SK-N-SH (cell line): ENCODE results near the gene CRISPLD2. TPM values are rescaled to one million over a fixed set of nuclear protein-coding genes. Genes with fewer than 3 reads are reported as not detected.

ENCODE experiments used
- CTCF ChIA-PET: fragments of 300-600, 350-600 bp; formaldehyde crosslinking; extraction: SDS; loops from one replicate; lab custom pipeline; 2021; lab: Yijun Ruan, JAX
- POLR2A ChIA-PET: fragments of 350-600 bp; sonication (Branson Sonifier 250); formaldehyde crosslinking; extraction: SDS; loops from one replicate; lab custom pipeline; 2020; ENCODE audit warnings: antibody characterized with exemption, inconsistent platforms; lab: Yijun Ruan, JAX
- DNase-seq: peaks from one replicate; pipeline ENCODE4 v3.0.0; 2012
- H2AFZ ChIP-seq: fragments of 200-600 bp; sonication (generic); 2 replicates; pipeline ENCODE4 v1.8.1; 2016; ENCODE audit warnings: antibody characterized with exemption, mild to moderate bottlenecking, low read depth
- H3F3A ChIP-seq: fragments of 200-600 bp; sonication (generic); replicated peaks from 2 replicates; pipeline ENCODE3; 2016; ENCODE audit warnings: antibody characterized with exemption, mild to moderate bottlenecking; ENCODE audit not compliant: insufficient read depth
- H3K27ac ChIP-seq, 2 experiments: fragments of 200-500 bp in 1 of 2; fragments of 200-600 bp in 1 of 2; sonication (Bioruptor generic) in 1 of 2; sonication (generic), shearing (Covaris generic) in 1 of 2; 2 replicates each; pipeline versions ENCODE4 v1.5.1 to v1.6.1; 2014 to 2016; ENCODE audit warnings: low read depth in 2 of 2, inconsistent platforms in 1 of 2, low read length in 1 of 2, mild to moderate bottlenecking in 1 of 2, mixed read lengths in 1 of 2
- H3K27me3 ChIP-seq: fragments of 200-600 bp; sonication (generic), shearing (Covaris generic); 2 replicates; pipeline ENCODE4 v1.6.1; 2016; ENCODE audit warnings: mixed run types; ENCODE audit not compliant: insufficient read depth
- H3K36me3 ChIP-seq, 2 experiments: fragments of 200-500 bp in 1 of 2; fragments of 200-600 bp in 1 of 2; sonication (Bioruptor generic) in 1 of 2; sonication (generic) in 1 of 2; replicated peaks in 1 of 2; 2 replicates each; pipeline versions ENCODE3 to v1.5.1; 2014 to 2016; ENCODE audit warnings: low read length in 1 of 2, mild to moderate bottlenecking in 1 of 2; ENCODE audit not compliant: insufficient read depth in 2 of 2, control insufficient read depth in 1 of 2
- H3K4me1 ChIP-seq, 2 experiments: fragments of 200-500 bp in 1 of 2; fragments of 200-600 bp in 1 of 2; sonication (Bioruptor generic) in 1 of 2; sonication (generic), shearing (Covaris generic) in 1 of 2; 2 replicates each; pipeline versions ENCODE4 v1.5.1 to v1.6.1; 2014 to 2016; ENCODE audit warnings: low read depth in 1 of 2, low read length in 1 of 2, mixed run types in 1 of 2; ENCODE audit not compliant: insufficient read depth in 2 of 2, control insufficient read depth in 1 of 2
- H3K4me2 ChIP-seq: fragments of 200-600 bp; sonication (generic), shearing (Covaris generic); 2 replicates; pipeline ENCODE4 v1.6.1; 2017; ENCODE audit warnings: mixed run types
- H3K4me3 ChIP-seq, 2 experiments: fragments of 200-500 bp in 1 of 2; fragments of 200-600 bp in 1 of 2; sonication (Bioruptor generic) in 1 of 2; sonication (generic), shearing (Covaris generic) in 1 of 2; 2 replicates each; pipeline versions ENCODE4 v1.5.1 to v1.8.1; 2014 to 2016; ENCODE audit warnings: low read depth in 2 of 2, inconsistent platforms in 1 of 2, low read length in 1 of 2, mild to moderate bottlenecking in 1 of 2, mixed read lengths in 1 of 2, moderate library complexity in 1 of 2
- H3K79me2 ChIP-seq: fragments of 200-600 bp; sonication (generic); 2 replicates; pipeline ENCODE4 v1.8.1; 2017; ENCODE audit warnings: mild to moderate bottlenecking; ENCODE audit not compliant: insufficient read depth
- H3K9ac ChIP-seq: fragments of 200-600 bp; sonication (generic); 2 replicates; pipeline ENCODE4 v1.6.1; 2017; ENCODE audit warnings: mixed run types
- H3K9me2 ChIP-seq: fragments of 200-600 bp; sonication (generic); 2 replicates; pipeline ENCODE4 v1.6.1; 2017; ENCODE audit warnings: mixed run types
- H3K9me3 ChIP-seq: fragments of 200-600 bp; sonication (generic); 2 replicates; pipeline ENCODE4 v1.6.1; 2017; ENCODE audit warnings: mixed run types, mild to moderate bottlenecking, moderate library complexity
- H4K20me1 ChIP-seq: fragments of 200-600 bp; sonication (generic); 2 replicates; pipeline ENCODE4 v1.6.1; 2017; ENCODE audit warnings: mild to moderate bottlenecking, mixed run types; ENCODE audit not compliant: insufficient read depth
- EP300 ChIP-seq, 2 experiments: IDR thresholded peaks; 2 replicates each; pipeline versions ENCODE4 v1.4.0 to v1.6.1; 2012; ENCODE audit warnings: borderline replicate concordance in 1 of 2, low read depth in 1 of 2, low read length in 1 of 2
- GATA2 ChIP-seq: sonication (generic); formaldehyde crosslinking; IDR thresholded peaks from 2 replicates; pipeline ENCODE4 v1.5.0; 2020; ENCODE audit warnings: mild to moderate bottlenecking, missing genetic modification reagents
- JUND ChIP-seq: IDR thresholded peaks from 2 replicates; pipeline ENCODE4 v1.4.0; 2012
- MXI1 ChIP-seq: IDR thresholded peaks from 2 replicates; pipeline ENCODE4 v1.6.1; 2012; ENCODE audit warnings: mild to moderate bottlenecking, low read depth, low read length, improper control_type of control experiment
- NFIC ChIP-seq: IDR thresholded peaks from 2 replicates; pipeline ENCODE4 v1.4.0; 2012; ENCODE audit warnings: borderline replicate concordance
- NRF1 ChIP-seq: IDR thresholded peaks from 2 replicates; pipeline ENCODE4 v1.6.1; 2012; ENCODE audit warnings: low read depth, mild to moderate bottlenecking, low read length
- PBX3 ChIP-seq: IDR thresholded peaks from 2 replicates; pipeline ENCODE4; 2012
- POLR2AphosphoS5 ChIP-seq: IDR thresholded peaks from 2 replicates; pipeline ENCODE4 v1.6.1; 2012; ENCODE audit warnings: low read depth, low read length
- RAD21 ChIP-seq: IDR thresholded peaks from 2 replicates; pipeline ENCODE4 v1.6.1; 2012; ENCODE audit warnings: mild to moderate bottlenecking, low read length
- RCOR1 ChIP-seq: fragments of 150-350 bp; IDR thresholded peaks from 2 replicates; pipeline ENCODE4 v1.6.1; 2017; ENCODE audit warnings: antibody characterized with exemption, low read length
- REST ChIP-seq: IDR thresholded peaks from 2 replicates; pipeline ENCODE4 v1.6.1; 2012; ENCODE audit warnings: mild to moderate bottlenecking, low read depth, low read length, moderate library complexity
- RFX5 ChIP-seq: IDR thresholded peaks from 2 replicates; pipeline ENCODE4 v1.6.1; 2012; ENCODE audit warnings: mild to moderate bottlenecking, improper control_type of control experiment, low read length
- RXRA ChIP-seq: IDR thresholded peaks from 2 replicates; pipeline ENCODE4 v1.4.0; 2012; ENCODE audit warnings: low read depth, mild to moderate bottlenecking, borderline replicate concordance
- SIN3A ChIP-seq: IDR thresholded peaks from 2 replicates; pipeline ENCODE4 v1.6.1; 2012; ENCODE audit warnings: low read depth, mild to moderate bottlenecking, low read length, moderate library complexity, borderline replicate concordance
- SMC3 ChIP-seq: IDR thresholded peaks from 2 replicates; pipeline ENCODE4 v1.6.1; 2012; ENCODE audit warnings: low read depth, low read length, improper control_type of control experiment
- TCF12 ChIP-seq: IDR thresholded peaks from 2 replicates; pipeline ENCODE4 v1.4.0; 2012
- TEAD4 ChIP-seq: IDR thresholded peaks from 2 replicates; pipeline ENCODE4 v1.4.0; 2012; ENCODE audit warnings: mild to moderate bottlenecking, borderline replicate concordance; ENCODE audit not compliant: insufficient read depth
- USF1 ChIP-seq: IDR thresholded peaks from 2 replicates; pipeline ENCODE4 v1.4.0; 2012; ENCODE audit warnings: low read depth, borderline replicate concordance
- YY1 ChIP-seq: IDR thresholded peaks from 2 replicates; pipeline ENCODE4 v1.4.0; 2012; ENCODE audit warnings: low read depth, mild to moderate bottlenecking
- ZBTB33 ChIP-seq: IDR thresholded peaks from 2 replicates; pipeline ENCODE4 v1.4.0; 2012; ENCODE audit warnings: low read depth, borderline replicate concordance
- WGBS: methylation state at CpG from one replicate; pipeline ENCODE4 v1.1.6; 2017; ENCODE audit warnings: low lambda C conversion rate; 5-methylcytosine and 5-hydroxymethylcytosine counted together
- polyA plus RNA-seq, 3 experiments: library from polyadenylated mRNA; depleted of rRNA; stranded (reverse); fragments of >200 nt; gene quantifications; 2 replicates each; pipeline ENCODE4 v1.2.3, GENCODE V29; 2012

The CRISPLD2 gene
- polyA plus RNA-seq, 1 of the 3 experiments (the other 2 are of a cell fraction): 6.3 TPM

GRCh38 chr16:84876873-84877606, 57.3 kb downstream of the CRISPLD2 start:
- Histone ChIP-seq H3K4me2 (no peak overlapping the region), H3K36me3 (no peaks in the 10 kb centered on the region), H3K9ac (no peak overlapping the region), H4K20me1 (no peaks in the 10 kb centered on the region), H3K79me2 (no peaks in the 10 kb centered on the region), H3K9me2 (no peaks in the 10 kb centered on the region), H3K4me1 (peaks cover 0 to 11% of the 10 kb centered on the region in 2 experiments; a peak in 2 of 4 replicates), H3F3A (peaks cover 18% of the 10 kb centered on the region), H3K27ac (no peak overlapping the region), H3K27me3 (no peaks in the 10 kb centered on the region), H3K9me3 (no peaks in the 10 kb centered on the region), H2AFZ (no peak overlapping the region), H3K4me3 (no peak overlapping the region)
- ChIA-PET CTCF (interaction anchor here (1.2 to 1.6 kb wide), 2 partner anchors 11 to 48 kb away, joined by 5 to 6 read pairs; no protein-coding TSS in a partner anchor), POLR2A (no interaction called here)
- DNase-seq: no peak
- TF ChIP-seq YY1: no peak
- no peak for TF ChIP-seq RXRA
- TF ChIP-seq RFX5: no peak
- TF ChIP-seq SMC3: no peak
- TF ChIP-seq NFIC: no peak
- no peak for TF ChIP-seq TCF12
- TF ChIP-seq RAD21: no peak
- no peak for TF ChIP-seq NRF1
- TF ChIP-seq JUND: no peak
- no peak for TF ChIP-seq RCOR1
- TF ChIP-seq MXI1: no peak
- TF ChIP-seq REST: no peak
- no peak for TF ChIP-seq ZBTB33
- TF ChIP-seq TEAD4: no peak
- no peak for TF ChIP-seq SIN3A
- TF ChIP-seq EP300 (IDR thresholded peaks at IDR 0.05; ENCODE audit: borderline replicate concordance in 1 of 2, low read depth in 1 of 2, low read length in 1 of 2): no peak
- no peak for TF ChIP-seq PBX3
- no peak for TF ChIP-seq USF1
- no peak for TF ChIP-seq POLR2AphosphoS5
- no peak for TF ChIP-seq GATA2 (CRISPR knock-in tag)
- WGBS: 80% methylated on average over 8 of the region's 13 CpGs
